ENCODE data around the gene OR11G2. TPM values are rescaled to one million over a fixed set of nuclear protein-coding genes. Genes with fewer than 3 reads are reported as not detected.
"Not testable (repeated sequence)": the region's sequence is repeated elsewhere in the genome, so short reads cannot be mapped to it uniquely, and the experiment has no call there.

OR11G2 gene
- total RNA-seq, 1 donor from 2014 or later, result not detected

- no peaks in the 10 kb centered on the region for H3K4me1 Mint-ChIP-seq (ENCODE audit: unreplicated experiment)
- no peak overlapping the region for H3K4me3 Mint-ChIP-seq
Measured at GRCh38 chr14:20191396-20191795, 700 bp downstream of the OR11G2 start.

GRCh38 chr14:20194101-20194500 lies 3.4 kb downstream of the OR11G2 start:
- H3K9me3 Mint-ChIP-seq, result peaks cover 4% of the 10 kb centered on the region
- no peaks in the 10 kb centered on the region for H3K4me1 Mint-ChIP-seq (ENCODE audit: unreplicated experiment)
- no peaks in the 10 kb centered on the region for H3K27me3 Mint-ChIP-seq
- no peak overlapping the region for H3K4me3 Mint-ChIP-seq
- DNase-seq (ENCODE audit: extremely low spot score, unreplicated experiment), result no peak
- no peaks in the 10 kb centered on the region for H3K36me3 Mint-ChIP-seq
- TF ChIP-seq CTCF (conservative IDR thresholded peaks at IDR 0.05), result no peak
- no peak overlapping the region for H3K27ac Mint-ChIP-seq

More at GRCh38 chr14:20191396-20191795, 700 bp downstream of the OR11G2 start:
- TF ChIP-seq CTCF (conservative IDR thresholded peaks at IDR 0.05), result no peak
- Mint-ChIP-seq H3K27ac (no peak overlapping the region), H3K27me3 (no peaks in the 10 kb centered on the region), H3K36me3 (no peaks in the 10 kb centered on the region), H3K9me3 (peaks cover 7% of the 10 kb centered on the region)
- DNase-seq (ENCODE audit: extremely low spot score, unreplicated experiment), result no peak

GRCh38 chr14:20195170-20195569 lies 4.5 kb downstream of the OR11G2 start:
- H3K9me3 Mint-ChIP-seq; DNase-seq (ENCODE audit: extremely low spot score, unreplicated experiment); H3K27me3 Mint-ChIP-seq; H3K27ac Mint-ChIP-seq; H3K36me3 Mint-ChIP-seq; H3K4me1 Mint-ChIP-seq (ENCODE audit: unreplicated experiment); H3K4me3 Mint-ChIP-seq: not testable (repeated sequence)

GRCh38 chr14:20195911-20196310 lies 5.2 kb downstream of the OR11G2 start:
- TF ChIP-seq CTCF (conservative IDR thresholded peaks at IDR 0.05), result no peak
- Mint-ChIP-seq H3K9me3 (peaks cover 3% of the 10 kb centered on the region), H3K27me3 (no peaks in the 10 kb centered on the region), H3K27ac (no peak overlapping the region), H3K4me3 (no peak overlapping the region), H3K4me1 (ENCODE audit: unreplicated experiment) (no peaks in the 10 kb centered on the region), H3K36me3 (no peaks in the 10 kb centered on the region)
- no peak for DNase-seq (ENCODE audit: extremely low spot score, unreplicated experiment)

- H3K27me3 Mint-ChIP-seq, result no peaks in the 10 kb centered on the region
- peaks cover 8% of the 10 kb centered on the region for H3K9me3 Mint-ChIP-seq
- no peak for TF ChIP-seq CTCF (conservative IDR thresholded peaks at IDR 0.05)
- no peaks in the 10 kb centered on the region for H3K4me1 Mint-ChIP-seq (ENCODE audit: unreplicated experiment)
- DNase-seq (ENCODE audit: extremely low spot score, unreplicated experiment), result no peak
- H3K36me3 Mint-ChIP-seq, result no peaks in the 10 kb centered on the region
- no peak overlapping the region for H3K27ac Mint-ChIP-seq
- no peak overlapping the region for H3K4me3 Mint-ChIP-seq
Measured at GRCh38 chr14:20197459-20197858, 6.8 kb downstream of the OR11G2 start.

- no peak overlapping the region for H3K27ac Mint-ChIP-seq
- DNase-seq (ENCODE audit: extremely low spot score, unreplicated experiment), result no peak
- H3K27me3 Mint-ChIP-seq, result no peaks in the 10 kb centered on the region
- TF ChIP-seq CTCF (conservative IDR thresholded peaks at IDR 0.05), result no peak
- H3K4me1 Mint-ChIP-seq (ENCODE audit: unreplicated experiment), result no peaks in the 10 kb centered on the region
- H3K36me3 Mint-ChIP-seq, result no peaks in the 10 kb centered on the region
- peaks cover 8% of the 10 kb centered on the region for H3K9me3 Mint-ChIP-seq
- no peak overlapping the region for H3K4me3 Mint-ChIP-seq
Measured at GRCh38 chr14:20198991-20199390, 8.3 kb downstream of the OR11G2 start.

All from type B pancreatic cell (in vitro differentiated cells).